ENCODE data around the gene EDDM13. TPM values are rescaled to one million over a fixed set of nuclear protein-coding genes. Genes with fewer than 3 reads are reported as not detected.
"Not testable (repeated sequence)": the region's sequence is repeated elsewhere in the genome, so short reads cannot be mapped to it uniquely, and the experiment has no call there.

EDDM13 gene
- total RNA-seq, 3 donors from 2014 or later (not counting 1 experiment from before 2014, with no cell fraction given): 1.5 to 3.1 (median 2.6) TPM

DNA sequence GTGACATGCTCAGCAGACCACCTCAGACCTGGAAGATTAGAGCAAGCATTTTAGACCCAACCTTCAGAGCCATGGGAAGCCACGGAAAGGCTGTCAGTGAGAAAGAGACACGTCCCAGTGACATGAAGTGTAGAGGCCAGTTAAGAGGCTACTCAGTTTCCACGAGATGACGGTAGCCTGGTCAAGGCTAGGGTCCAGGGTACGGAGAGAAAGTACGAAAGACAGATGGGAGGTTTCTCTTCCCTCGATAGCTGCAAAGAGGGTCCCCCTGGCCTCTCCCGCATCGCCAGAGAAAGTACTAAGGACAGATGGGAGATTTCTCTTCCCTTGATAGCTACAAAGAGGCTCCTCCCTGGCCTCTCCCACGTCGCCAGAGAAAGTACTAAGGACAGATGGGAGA, 33.5 kb downstream of the EDDM13 start:
- no peaks in the 10 kb centered on the region for H3K9me3 Mint-ChIP-seq
- DNase-seq (no peak), ATAC-seq (no peak)
- TF ChIP-seq, protein P1, sequence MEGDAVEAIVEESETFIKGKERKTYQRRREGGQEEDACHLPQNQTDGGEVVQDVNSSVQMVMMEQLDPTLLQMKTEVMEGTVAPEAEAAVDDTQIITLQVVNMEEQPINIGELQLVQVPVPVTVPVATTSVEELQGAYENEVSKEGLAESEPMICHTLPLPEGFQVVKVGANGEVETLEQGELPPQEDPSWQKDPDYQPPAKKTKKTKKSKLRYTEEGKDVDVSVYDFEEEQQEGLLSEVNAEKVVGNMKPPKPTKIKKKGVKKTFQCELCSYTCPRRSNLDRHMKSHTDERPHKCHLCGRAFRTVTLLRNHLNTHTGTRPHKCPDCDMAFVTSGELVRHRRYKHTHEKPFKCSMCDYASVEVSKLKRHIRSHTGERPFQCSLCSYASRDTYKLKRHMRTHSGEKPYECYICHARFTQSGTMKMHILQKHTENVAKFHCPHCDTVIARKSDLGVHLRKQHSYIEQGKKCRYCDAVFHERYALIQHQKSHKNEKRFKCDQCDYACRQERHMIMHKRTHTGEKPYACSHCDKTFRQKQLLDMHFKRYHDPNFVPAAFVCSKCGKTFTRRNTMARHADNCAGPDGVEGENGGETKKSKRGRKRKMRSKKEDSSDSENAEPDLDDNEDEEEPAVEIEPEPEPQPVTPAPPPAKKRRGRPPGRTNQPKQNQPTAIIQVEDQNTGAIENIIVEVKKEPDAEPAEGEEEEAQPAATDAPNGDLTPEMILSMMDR (IDR thresholded peaks at IDR 0.05): no peak
- no peak overlapping the region for H3K27ac Mint-ChIP-seq
- WGBS (ENCODE audit: insufficient coverage): 96% methylated on average over 6 of the region's 11 CpGs
- no peak overlapping the region for H3K4me3 ChIP-seq (ENCODE audit: low read length)
- no peaks in the 10 kb centered on the region for H3K27me3 ChIP-seq (ENCODE audit: control insufficient read depth, insufficient read depth, low read length)
- intact Hi-C loops (cut with micrococcal nuclease): no loop called here
- H3K27ac ChIP-seq (ENCODE audit: low read length): no peak overlapping the region
- H3K4me1 Mint-ChIP-seq: peaks cover 13 to 31% of the 10 kb centered on the region in 2 donors
- peaks cover 17% of the 10 kb centered on the region for H3K4me1 ChIP-seq (ENCODE audit: control insufficient read depth, insufficient read depth, low read length)
- no peaks in the 10 kb centered on the region for H3K27me3 Mint-ChIP-seq (ENCODE audit: low read depth in 2 of 2)
- no peaks in the 10 kb centered on the region for H3K9me3 ChIP-seq (ENCODE audit: control insufficient read depth, insufficient read depth, low read length)
- peaks cover 4% of the 10 kb centered on the region for H3K36me3 ChIP-seq (ENCODE audit: control insufficient read depth, insufficient read depth, low read length)
- H3K36me3 Mint-ChIP-seq: no peaks in the 10 kb centered on the region
- H3K4me3 Mint-ChIP-seq: no peak overlapping the region

DNA sequence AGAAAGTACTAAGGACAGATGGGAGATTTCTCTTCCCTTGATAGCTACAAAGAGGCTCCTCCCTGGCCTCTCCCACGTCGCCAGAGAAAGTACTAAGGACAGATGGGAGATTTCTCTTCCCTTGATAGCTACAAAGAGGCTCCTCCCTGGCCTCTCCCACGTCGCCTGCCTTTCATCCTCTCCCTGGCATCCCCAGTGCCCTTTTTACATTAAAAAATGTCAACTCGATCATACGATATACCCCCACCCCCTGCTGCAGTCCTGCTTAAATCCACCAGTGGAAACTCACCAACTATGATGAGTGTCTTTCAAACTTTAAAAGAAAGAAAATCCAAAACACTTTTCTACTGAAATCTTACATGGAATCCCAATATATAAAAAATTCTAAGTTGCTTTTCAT, 34.5 kb downstream of the EDDM13 start:
- H3K4me3 Mint-ChIP-seq; H3K9me3 Mint-ChIP-seq; H3K27ac Mint-ChIP-seq; H3K36me3 ChIP-seq (ENCODE audit: control insufficient read depth, insufficient read depth, low read length); ATAC-seq; H3K27ac ChIP-seq (ENCODE audit: low read length); DNase-seq; H3K27me3 ChIP-seq (ENCODE audit: control insufficient read depth, insufficient read depth, low read length); H3K36me3 Mint-ChIP-seq; H3K4me1 ChIP-seq (ENCODE audit: control insufficient read depth, insufficient read depth, low read length); H3K4me3 ChIP-seq (ENCODE audit: low read length); H3K9me3 ChIP-seq (ENCODE audit: control insufficient read depth, insufficient read depth, low read length); intact Hi-C loops (cut with micrococcal nuclease); H3K27me3 Mint-ChIP-seq (ENCODE audit: low read depth in 2 of 2): not testable (repeated sequence)
- 94% methylated on average over 4 of the region's 6 CpGs for WGBS (ENCODE audit: insufficient coverage)
- H3K4me1 Mint-ChIP-seq: peaks cover 6 to 23% of the 10 kb centered on the region in 2 donors

DNA sequence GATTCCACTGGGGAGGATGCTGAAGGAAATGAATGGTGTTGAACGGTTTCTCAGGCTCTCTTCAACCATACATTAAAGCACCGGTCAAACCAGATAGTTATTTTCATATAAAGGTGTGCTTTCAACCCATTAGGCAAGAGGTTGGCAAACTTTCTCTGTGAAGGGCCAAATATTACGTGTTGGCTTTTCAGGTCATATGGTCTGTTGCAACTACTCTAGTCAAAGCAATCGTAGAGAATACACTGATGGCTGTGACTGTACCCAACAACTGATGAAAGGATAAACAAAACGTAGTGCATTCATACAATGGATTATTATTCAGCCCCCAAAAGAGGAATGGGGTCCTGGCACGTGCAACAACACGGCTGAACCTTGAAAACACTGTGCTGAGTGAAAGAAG, 36.2 kb downstream of the EDDM13 start:
- no peak overlapping the region for H3K27ac Mint-ChIP-seq
- no peak overlapping the region for H3K4me3 Mint-ChIP-seq
- TF ChIP-seq, protein P1 (IDR thresholded peaks at IDR 0.05): no peak
- Histone ChIP-seq H3K4me1 (ENCODE audit: control insufficient read depth, insufficient read depth, low read length) (peaks cover 2% of the 10 kb centered on the region), H3K9me3 (ENCODE audit: control insufficient read depth, insufficient read depth, low read length) (no peaks in the 10 kb centered on the region), H3K27ac (ENCODE audit: low read length) (no peak overlapping the region), H3K27me3 (ENCODE audit: control insufficient read depth, insufficient read depth, low read length) (no peaks in the 10 kb centered on the region), H3K4me3 (ENCODE audit: low read length) (no peak overlapping the region), H3K36me3 (ENCODE audit: control insufficient read depth, insufficient read depth, low read length) (peaks cover 4% of the 10 kb centered on the region)
- H3K4me1 Mint-ChIP-seq: peaks cover 3 to 25% of the 10 kb centered on the region in 2 donors
- WGBS (ENCODE audit: insufficient coverage): 92% methylated on average over 6 of the region's 7 CpGs
- intact Hi-C loops (cut with micrococcal nuclease): no loop called here
- H3K27me3 Mint-ChIP-seq (ENCODE audit: low read depth in 2 of 2): no peaks in the 10 kb centered on the region
- H3K36me3 Mint-ChIP-seq: no peaks in the 10 kb centered on the region
- ATAC-seq (no peak), DNase-seq (no peak)
- H3K9me3 Mint-ChIP-seq: no peaks in the 10 kb centered on the region

DNA sequence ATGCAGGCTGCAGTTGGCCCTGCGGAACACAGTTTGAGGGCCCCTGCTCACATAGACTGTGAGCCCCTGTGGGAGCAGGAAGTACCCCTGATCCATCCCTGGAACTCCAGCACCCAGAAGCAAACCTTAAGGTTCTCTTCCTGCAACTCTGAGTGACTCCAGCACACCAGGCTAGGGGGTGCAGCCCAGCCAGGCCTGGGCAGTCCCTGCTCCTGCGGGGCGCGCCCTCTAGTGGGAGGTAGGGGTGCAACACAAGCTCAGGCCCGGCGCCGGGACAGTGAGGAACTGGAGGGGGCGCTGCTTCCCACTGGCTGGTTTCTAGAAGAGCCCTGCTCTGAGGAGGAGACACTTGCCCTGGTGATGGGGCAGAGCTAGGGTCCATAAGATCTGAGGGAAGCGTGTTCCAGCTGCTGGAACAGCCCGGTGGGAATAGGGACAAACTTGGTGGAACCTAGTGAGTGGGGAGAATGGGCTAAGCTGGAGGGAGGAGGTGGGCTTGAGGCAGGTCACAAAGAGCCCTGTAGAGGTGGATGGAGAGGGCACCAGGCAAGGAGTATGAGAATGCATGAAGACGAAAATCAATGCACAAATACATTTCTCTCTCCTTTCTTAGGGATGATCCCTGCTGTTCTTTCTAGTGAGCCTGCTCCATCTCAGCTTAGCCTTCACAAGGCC, 37.1 kb downstream of the EDDM13 start:
- DNase-seq (peak; percentile 55 to 67), ATAC-seq (peak; percentile 52 to 74 (median 57))
- H3K4me1 ChIP-seq (ENCODE audit: control insufficient read depth, insufficient read depth, low read length): peaks cover 6% of the 10 kb centered on the region
- H3K9me3 ChIP-seq (ENCODE audit: control insufficient read depth, insufficient read depth, low read length): no peaks in the 10 kb centered on the region
- Mint-ChIP-seq H3K4me3 (no peak overlapping the region), H3K9me3 (no peaks in the 10 kb centered on the region), H3K4me1 (peaks cover 8 to 26% of the 10 kb centered on the region in 2 donors), H3K27ac (no peak overlapping the region), H3K27me3 (ENCODE audit: low read depth in 2 of 2) (no peaks in the 10 kb centered on the region), H3K36me3 (no peaks in the 10 kb centered on the region)
- WGBS (ENCODE audit: insufficient coverage): 92% methylated on average over 11 of the region's 11 CpGs
- peaks cover 4% of the 10 kb centered on the region for H3K36me3 ChIP-seq (ENCODE audit: control insufficient read depth, insufficient read depth, low read length)
- TF ChIP-seq, protein P1 (IDR thresholded peaks at IDR 0.05): peak; percentile 68
- intact Hi-C loops (cut with micrococcal nuclease): loop anchor here (10.0 kb wide), 1 partner anchor 655 kb away; the partner anchor contains the start of gene U2AF2
- no peak overlapping the region for H3K27ac ChIP-seq (ENCODE audit: low read length)
- H3K27me3 ChIP-seq (ENCODE audit: control insufficient read depth, insufficient read depth, low read length): no peaks in the 10 kb centered on the region
- H3K4me3 ChIP-seq (ENCODE audit: low read length): no peak overlapping the region
